NOMO-1 treated with dmso at 0.1 percent for 144 hours (cell line): ENCODE data around the gene TEX13B.
"Not testable (repeated sequence)": the region's sequence is repeated elsewhere in the genome, so short reads cannot be mapped to it uniquely, and the experiment has no call there.

Experiments
- DNase-seq: peaks from one replicate; lab custom pipeline; 2025; ENCODE audit not compliant: unreplicated experiment; lab: John Stamatoyannopoulos, UW

TEX13B gene, protein sequence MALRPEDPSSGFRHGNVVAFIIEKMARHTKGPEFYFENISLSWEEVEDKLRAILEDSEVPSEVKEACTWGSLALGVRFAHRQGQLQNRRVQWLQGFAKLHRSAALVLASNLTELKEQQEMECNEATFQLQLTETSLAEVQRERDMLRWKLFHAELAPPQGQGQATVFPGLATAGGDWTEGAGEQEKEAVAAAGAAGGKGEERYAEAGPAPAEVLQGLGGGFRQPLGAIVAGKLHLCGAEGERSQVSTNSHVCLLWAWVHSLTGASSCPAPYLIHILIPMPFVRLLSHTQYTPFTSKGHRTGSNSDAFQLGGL

DNA sequence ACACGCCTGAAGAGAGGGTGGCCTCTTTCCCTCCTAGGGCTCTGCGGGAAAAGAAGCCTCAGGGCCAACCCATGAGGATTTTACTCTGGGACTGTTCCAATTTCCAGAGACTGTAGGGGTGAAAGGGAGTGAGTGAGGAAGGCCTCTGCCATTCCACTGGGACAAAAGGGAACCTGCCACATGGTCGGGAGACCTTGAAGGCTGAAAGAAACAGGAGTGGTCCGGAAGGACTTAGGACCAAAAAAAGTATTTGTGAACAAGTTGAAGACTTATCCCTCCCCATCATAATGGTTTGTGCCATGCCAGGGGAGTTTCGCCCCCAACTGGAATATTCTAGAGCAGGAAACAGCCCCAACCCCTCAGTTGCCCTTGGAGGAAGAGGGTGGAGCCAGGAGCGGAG is at the start of gene TEX13B:
Gene TEX13B (minus strand): TSS at position 15 of the 400 bp plus-strand sequence. CDS start 243 bp downstream, outside the sequence.
- no peak for DNase-seq

GRCh38 chrX:108029928-108030711 is 48.0 kb upstream of the TEX13B start:
- DNase-seq = no peak

DNA sequence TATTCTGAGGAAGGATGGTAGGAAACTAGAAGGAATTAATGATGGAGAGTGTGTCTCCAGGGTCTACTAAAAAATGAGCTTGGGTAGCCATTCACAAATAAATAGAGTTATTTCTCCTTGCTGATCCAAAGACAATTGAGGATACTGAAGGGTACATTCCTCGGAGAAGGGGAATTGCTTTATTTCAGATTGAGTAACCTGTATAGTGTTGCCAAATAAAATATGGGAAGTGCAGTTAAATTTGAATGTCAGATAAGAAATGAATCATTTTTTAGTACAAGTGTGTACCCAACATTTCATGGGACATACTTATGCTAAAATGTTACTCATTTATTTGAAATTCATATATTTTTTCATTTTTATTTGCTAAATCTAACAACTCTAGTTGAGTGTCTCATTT is 46.7 kb upstream of the TEX13B start:
- no peak for DNase-seq

DNA sequence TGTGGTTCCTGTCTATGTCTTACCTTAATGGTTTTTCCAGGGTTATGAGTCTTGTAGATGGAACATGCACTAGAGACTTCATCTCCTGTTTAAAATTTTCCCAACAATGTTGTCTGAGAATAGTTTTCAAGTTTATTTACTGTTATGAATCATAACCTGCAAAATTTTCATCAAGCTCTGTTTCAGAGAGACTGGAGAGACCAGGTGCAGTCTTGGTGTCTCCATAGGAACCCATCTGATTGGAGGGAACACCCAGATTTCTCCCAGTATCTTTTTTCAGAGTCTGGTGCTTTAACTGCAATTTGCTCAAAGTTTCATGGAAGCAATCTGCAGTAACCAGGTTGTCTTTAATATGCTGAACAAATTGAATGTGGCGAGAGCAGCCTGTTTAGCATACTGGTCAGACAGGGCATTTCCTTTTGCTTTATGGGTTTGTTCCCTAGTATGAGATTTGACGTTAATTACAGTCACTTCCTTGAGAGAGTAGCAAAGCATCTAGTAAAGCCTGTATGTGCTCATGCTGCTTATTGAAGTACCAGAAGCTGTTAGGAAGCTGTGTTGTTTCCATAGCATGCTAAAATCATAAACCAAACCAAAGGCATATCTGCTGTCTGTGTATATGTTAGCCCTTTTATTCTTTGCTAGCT is 43.9 kb upstream of the TEX13B start:
- DNase-seq = no peak

DNA sequence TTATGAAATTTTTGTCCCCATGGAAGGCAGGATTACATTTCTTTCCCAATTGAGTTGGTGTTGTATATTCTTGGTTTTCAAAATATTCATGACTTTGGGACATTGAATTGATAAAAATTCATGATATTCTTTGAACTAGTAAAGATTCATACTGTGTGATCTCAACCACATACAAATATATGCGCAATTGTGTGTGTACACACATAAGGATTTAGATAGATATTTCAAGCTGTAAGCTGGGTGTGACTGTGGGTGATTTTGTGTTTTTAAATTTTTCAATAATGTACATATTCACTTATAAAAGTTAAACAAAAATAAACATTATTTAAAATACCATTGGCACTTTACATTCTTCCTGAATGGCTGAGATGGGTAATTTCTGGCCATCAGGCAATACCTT is 43.2 kb upstream of the TEX13B start:
- no peak for DNase-seq

- no peak for DNase-seq
Observed at GRCh38 chrX:108022491-108023089, 40.4 kb upstream of the TEX13B start.

GRCh38 chrX:108020631-108021030 is 38.5 kb upstream of the TEX13B start:
- DNase-seq = no peak

DNA sequence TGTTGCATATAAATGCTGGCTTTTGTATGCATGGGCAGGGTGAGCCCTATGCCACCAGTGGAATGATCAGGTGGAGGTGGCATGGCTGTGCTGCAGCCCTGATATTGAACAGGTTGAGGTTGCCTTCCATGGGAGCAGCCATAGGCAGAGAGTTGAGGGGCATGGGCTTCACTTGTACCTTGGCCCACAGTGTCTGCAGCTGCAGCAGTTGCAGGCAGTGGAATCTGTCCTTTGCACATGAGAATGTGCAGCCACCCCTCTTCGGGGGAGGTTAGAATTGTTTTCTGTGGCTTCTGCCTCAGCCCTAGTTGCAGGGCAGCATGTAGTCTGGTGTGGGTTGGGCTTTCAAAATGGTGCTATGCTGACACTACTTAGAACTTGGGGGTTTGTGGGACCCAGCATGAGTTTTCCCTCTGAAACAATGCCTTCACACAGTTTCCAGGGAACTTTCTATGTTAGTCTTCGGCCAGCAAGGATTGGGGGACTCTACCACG is 37.3 kb upstream of the TEX13B start:
- no peak for DNase-seq

DNA sequence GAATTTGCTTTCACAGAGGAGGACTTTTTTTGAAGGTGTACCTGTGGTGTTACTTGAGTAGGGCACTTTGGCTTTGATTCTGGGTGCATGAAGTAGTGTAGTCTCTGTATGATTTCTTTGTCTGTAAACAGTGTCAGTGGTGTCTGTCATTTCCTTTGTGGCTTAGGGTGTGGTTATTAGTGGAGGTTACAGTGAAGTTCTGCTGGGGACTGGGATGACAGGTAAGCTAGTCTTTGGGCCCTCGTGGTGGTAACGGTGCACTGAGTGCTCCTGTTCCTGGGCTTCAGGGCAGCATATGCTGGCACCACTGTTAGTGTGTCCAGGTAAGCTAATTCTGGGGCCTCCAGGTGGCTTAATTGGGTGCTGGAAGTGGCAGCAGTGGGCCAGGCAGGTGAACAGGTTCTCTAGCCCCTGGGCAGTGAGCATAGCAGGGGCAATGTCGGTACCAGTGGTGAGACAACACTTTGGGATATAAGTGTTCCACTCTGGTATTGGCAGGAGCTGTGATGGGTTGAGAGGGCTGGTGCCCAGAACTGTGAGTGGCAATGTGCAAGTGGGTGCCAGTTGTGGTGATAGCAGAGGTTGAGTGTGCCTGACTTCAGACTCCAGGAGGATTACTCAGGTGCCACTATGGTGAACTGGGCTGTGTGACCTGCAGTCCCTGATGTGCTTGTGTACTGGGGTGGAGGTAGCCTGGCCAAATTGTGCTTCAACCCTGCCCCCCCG is 36.6 kb upstream of the TEX13B start:
- DNase-seq = no peak

- no peak for DNase-seq
Observed at GRCh38 chrX:108001218-108001814, 19.1 kb upstream of the TEX13B start.

GRCh38 chrX:108000751-108001150 is 18.6 kb upstream of the TEX13B start:
- no peak for DNase-seq

- no peak for DNase-seq
Observed at GRCh38 chrX:107996124-107996523, 14.0 kb upstream of the TEX13B start.

- no peak for DNase-seq
Observed at GRCh38 chrX:107985033-107985432, 2.9 kb upstream of the TEX13B start.

GRCh38 chrX:107979534-107979933 is 2.6 kb downstream of the TEX13B start:
- no peak for DNase-seq

GRCh38 chrX:107978707-107979307 is 3.4 kb downstream of the TEX13B start:
- DNase-seq = no peak

- no peak for DNase-seq
Observed at GRCh38 chrX:107978071-107978470, 4.1 kb downstream of the TEX13B start.

DNA sequence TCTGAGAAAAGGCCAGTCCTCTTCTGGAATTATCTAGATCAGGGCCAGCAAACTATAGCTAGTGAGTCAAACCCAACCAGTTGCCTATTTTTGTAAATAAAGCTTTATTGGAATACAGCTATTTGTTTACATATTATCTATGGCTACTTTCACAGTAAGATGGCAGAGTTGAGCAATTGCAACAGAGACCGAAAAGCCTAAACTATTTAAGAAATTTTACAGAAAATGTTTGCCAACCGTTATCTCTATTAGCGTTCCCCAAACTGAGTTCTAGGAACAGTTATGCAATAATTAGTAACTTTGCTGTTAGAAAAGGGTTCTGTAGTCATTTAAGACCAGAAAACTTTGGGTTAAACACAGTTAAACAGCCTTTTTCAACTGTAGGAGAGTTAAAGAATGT is 10.5 kb downstream of the TEX13B start:
- DNase-seq = no peak

GRCh38 chrX:107970073-107970472 is 12.1 kb downstream of the TEX13B start:
- no peak for DNase-seq

- DNase-seq = no peak
Observed at GRCh38 chrX:107968623-107969022, 13.5 kb downstream of the TEX13B start.

- not testable (repeated sequence) for DNase-seq
Observed at GRCh38 chrX:107955337-107955736, 26.8 kb downstream of the TEX13B start.
